Measurements from ENCODE around the gene PICALM. TPM values are rescaled to one million over a fixed set of nuclear protein-coding genes. Genes with fewer than 3 reads are reported as not detected.
"Not testable (repeated sequence)": the region's sequence is repeated elsewhere in the genome, so short reads cannot be mapped to it uniquely, and the experiment has no call there.

The PICALM gene, protein sequence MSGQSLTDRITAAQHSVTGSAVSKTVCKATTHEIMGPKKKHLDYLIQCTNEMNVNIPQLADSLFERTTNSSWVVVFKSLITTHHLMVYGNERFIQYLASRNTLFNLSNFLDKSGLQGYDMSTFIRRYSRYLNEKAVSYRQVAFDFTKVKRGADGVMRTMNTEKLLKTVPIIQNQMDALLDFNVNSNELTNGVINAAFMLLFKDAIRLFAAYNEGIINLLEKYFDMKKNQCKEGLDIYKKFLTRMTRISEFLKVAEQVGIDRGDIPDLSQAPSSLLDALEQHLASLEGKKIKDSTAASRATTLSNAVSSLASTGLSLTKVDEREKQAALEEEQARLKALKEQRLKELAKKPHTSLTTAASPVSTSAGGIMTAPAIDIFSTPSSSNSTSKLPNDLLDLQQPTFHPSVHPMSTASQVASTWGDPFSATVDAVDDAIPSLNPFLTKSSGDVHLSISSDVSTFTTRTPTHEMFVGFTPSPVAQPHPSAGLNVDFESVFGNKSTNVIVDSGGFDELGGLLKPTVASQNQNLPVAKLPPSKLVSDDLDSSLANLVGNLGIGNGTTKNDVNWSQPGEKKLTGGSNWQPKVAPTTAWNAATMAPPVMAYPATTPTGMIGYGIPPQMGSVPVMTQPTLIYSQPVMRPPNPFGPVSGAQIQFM
- polyA plus RNA-seq: 100 to 1,000 TPM in 2 of 3 donors, 10 to 100 TPM in 1; 36.9 to 167 (median 113) TPM

DNA sequence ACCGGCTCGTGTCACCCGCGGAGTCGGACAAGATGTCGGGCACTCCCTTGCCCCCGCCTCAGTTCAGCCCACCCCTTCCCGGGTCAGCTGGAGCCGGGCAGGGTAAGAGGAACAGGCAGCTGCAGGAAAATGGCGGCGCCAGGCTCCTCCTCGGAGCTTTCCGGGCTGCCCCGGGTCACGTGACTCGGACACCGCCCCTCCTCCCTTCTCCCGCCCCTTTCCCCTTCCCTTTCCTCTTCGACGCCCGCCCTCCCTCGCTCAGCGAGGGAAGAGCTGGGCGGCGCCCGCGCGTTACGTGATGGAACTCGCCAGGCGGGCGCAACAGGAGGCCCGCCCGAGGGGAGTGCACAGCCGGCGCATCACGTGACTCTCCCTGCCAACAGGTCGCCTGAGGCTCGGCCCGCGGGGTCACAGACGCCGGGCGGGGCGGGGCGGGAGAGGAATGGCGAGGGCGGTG lies at the start of gene PICALM:
TSS of gene PICALM (minus strand) at position 134 of the 457 bp plus-strand sequence. CDS start 304 bp downstream, outside the sequence.
- WGBS, 3 donors: 0% methylated on average over 17 to 47 of the region's 48 CpGs

DNA sequence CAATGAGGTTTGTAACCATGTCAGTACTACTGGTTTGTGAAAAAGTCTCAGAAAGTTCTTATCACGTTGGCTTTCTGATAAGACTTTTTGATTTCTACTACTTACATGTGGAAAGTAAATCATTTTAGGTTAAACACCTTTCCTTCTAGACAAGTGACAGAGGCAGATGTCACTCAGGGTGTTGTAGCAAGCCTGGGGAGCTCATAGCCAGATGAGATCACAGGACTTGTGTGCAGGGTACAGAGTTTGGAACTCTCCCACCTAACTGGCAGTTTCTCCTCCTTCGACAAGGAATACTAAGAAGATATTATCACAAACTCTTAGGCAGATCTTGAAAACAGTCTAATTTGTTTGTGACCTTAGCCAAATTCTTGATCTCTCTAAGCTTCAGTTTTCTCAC lies 49.4 kb upstream of the PICALM start:
- no peak overlapping the region for H3K27ac ChIP-seq (ENCODE audit: low read depth, low read length)
- 69 to 93% (median 89%) methylated on average over 2 of the region's 2 CpGs for WGBS, 3 donors

More for the DNA sequence above, at the start of gene PICALM:
- H3K27ac ChIP-seq (ENCODE audit: low read depth, low read length): peak within 1 kb of the TSS; percentile 89

DNA sequence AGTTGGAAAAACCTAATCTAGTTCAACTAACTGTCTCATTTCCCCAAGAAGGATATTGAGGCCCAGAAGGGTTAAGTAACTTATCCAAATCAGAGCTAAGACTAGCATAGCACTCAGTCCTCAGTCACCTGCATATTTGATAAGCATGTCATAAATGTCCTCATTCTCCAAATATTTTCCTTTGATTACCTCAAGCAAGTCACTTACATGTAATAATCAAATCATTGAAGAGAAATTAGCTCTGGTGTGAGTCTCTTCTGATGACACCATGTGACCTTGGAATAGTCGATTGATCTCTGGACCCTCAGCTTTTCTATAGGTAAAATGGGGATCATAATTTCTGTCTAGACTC lies 48.8 kb upstream of the PICALM start:
- 75 to 97% (median 91%) methylated on average over 1 of the region's 1 CpG for WGBS, 3 donors
- no peak overlapping the region for H3K27ac ChIP-seq (ENCODE audit: low read depth, low read length)

DNA sequence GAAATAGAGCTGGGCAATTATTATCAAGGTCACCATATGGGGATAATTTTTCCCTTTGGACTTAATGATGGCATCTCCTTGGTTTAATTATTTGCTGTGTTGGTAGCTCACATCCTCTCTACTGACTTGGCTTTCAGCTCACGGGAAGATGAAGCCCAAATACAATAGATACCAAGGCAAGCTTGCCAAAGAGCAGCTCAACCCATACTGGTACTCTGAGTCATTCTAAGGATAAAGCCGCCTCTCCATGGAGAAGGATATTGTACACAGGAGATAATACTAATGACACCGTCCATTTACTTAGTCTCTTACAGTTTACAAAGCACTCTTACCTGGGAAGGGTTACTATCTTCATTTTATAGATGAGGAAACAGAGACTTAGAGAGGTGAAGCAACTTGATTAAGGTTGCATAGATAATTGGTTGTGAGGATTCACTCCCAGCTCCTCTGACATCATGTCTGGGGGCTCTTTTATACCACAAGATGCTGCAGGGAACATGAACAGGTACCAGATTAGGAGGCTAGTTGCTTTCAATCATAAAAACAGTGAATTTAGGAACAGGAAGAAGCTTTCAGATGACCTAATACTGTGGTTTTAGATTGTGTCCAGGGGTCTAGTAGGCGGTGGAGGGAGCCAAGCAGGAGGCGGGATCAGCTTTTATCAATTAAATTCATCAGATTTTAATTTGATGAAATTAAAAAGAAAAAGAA lies 48.3 kb upstream of the PICALM start:
- 63 to 90% (median 70%) methylated on average over 5 of the region's 5 CpGs for WGBS, 3 donors
- no peak overlapping the region for H3K27ac ChIP-seq (ENCODE audit: low read depth, low read length)

DNA sequence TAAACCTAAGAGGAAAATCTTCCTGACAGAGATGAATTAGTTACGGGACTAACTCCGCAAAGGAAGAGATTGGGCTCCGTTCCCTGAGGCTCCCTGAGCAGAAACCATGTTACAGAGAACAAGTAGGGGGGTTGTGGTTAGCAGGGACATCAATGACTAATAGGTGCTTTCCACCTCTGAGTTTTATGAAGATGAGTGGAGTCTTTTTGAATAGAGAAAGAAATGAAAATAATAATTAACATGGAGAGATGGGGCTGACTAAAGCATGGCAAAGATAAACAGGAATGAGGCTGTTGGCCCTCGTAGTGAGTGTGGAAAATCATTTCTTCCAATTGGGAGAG lies 47.5 kb upstream of the PICALM start:
- 64 to 72% (median 65%) methylated on average over 4 of the region's 4 CpGs for WGBS, 3 donors
- no peak overlapping the region for H3K27ac ChIP-seq (ENCODE audit: low read depth, low read length)

DNA sequence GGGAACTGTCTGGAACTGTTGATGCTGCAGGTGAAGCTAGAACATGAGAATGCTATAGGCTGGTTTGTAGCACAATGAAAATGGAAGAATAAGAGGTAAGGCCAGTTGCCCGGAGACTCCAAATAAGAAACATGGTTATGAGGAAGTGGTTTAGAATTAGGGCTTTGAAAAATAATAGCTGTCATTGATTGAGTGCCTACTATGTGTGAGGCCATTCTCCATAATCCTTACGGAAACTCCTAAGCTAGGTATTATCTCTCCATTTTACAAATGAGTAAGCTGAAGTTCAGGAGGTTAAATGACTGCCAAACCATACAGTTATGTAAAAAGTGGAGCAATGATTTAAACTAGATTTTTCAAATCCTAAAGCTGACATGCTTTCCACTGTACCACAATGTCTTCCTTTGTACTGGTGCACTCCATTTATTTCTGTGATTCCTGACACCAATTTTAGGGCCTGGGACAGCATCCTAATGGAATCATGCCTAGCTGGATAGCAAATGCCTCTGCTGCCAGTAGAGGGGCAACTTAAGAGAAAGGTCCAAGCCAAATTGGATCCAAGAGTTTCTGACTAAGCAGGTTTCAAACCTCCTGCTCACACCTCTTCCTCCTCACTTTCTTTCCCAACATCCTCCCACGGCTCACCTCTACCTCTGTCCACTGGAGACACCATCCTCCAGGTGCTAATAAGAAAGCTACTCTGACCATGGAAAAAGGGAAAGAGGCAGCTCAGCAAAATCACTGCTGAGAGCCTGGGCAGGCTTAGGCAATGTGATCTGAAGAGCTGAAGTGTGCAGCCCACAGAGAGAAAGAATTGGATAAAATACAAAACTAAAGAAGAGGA lies 46.9 kb upstream of the PICALM start:
- H3K27ac ChIP-seq (ENCODE audit: low read depth, low read length): no peak overlapping the region
- 76 to 86% (median 82%) methylated on average over 3 of the region's 3 CpGs for WGBS, 3 donors

DNA sequence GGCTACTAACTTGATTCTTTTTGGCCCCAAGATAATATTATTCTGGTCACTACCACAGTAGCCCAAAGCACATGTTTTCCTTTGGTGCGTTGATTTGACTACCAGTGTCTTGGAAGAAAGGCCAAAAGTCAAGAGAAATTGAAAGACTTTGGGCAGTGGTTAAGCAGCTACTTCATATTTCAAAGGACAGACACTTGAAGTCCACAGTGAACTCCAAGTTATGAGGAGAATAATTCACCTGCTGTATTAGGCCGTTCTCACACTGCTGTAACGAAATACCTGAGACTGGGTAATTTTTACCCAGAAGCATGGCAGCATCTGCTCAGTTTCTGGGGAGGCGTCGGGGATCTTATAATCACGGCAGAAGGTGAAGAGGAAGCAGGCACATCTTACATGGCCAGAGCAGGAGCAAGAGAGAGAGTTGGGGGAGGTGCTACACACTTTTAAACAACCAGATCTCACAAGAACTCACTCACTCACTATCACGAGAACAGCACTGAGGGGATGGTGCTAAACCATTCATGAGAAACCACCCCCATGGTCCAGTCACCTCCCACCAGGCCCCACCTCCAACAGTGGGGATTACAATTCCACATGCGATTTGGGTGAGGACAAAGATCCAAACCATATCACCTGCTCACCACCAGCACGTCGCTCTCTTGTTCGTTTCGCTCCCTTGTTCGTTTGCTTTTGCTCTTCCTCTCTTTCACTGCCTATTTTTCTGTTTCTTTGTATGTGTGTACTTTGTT lies 40.2 kb upstream of the PICALM start:
- H3K27ac ChIP-seq (ENCODE audit: low read depth, low read length): no peak overlapping the region
- WGBS, 3 donors: 85 to 91% (median 91%) methylated on average over 13 of the region's 13 CpGs

DNA sequence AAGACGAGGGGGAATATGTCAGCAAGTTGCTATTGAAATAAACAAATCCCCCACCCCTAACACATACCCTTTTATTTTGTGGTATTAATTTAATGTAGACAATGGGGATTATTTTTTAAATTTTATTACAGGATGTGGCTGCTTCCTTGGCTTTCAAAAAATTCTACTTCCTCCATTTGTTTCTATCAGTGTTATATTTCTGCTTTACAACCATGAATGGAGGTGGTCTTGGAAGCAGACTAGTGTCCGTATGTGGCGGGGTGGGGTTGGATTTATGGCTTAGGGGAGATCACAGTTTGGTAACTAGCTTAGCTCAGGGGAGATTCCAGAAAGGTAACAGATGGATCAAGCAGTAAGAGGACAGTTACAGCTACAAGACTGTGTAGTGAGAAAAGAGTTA lies 39.3 kb upstream of the PICALM start:
- 34 to 60% (median 47%) methylated on average over 3 of the region's 3 CpGs for WGBS, 3 donors
- no peak overlapping the region for H3K27ac ChIP-seq (ENCODE audit: low read depth, low read length)

DNA sequence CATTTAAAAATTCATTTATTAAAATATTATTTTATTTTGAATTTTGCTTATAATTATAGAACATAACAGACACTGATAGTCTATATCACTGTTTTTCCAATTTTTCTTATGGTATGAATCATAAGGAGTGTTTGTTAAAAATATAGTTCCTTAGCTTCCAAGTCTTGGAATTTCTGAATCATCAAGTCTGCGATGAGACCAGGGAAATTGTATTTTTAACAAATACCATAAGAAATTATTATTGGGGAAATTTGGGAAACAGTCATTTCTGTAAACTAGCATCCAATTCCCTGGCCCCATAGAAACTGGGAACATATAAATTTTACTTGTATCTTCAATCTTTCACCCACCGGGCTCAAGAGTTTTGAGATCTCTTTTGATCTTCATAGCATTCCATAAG lies 38.0 kb upstream of the PICALM start:
- H3K27ac ChIP-seq (ENCODE audit: low read depth, low read length): no peak overlapping the region
- WGBS, 3 donors: 84 to 95% (median 88%) methylated on average over 2 of the region's 2 CpGs

DNA sequence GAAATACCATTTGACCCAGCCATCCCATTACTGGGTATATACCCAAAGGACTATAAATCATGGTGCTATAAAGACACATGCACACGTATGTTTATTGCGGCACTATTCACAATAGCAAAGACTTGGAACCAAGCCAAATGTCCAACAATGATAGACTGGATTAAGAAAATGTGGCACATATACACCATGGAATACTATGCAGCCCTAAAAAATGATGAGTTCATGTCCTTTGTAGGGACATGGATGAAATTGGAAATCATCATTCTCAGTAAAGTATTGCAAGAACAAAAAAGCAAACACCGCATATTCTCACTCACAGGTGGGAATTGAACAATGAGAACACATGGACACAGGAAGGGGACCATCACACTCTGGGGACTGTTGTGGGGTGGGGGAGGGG lies 37.1 kb upstream of the PICALM start:
- 88 to 97% (median 90%) methylated on average over 3 of the region's 3 CpGs for WGBS, 3 donors
- not testable (repeated sequence) for H3K27ac ChIP-seq (ENCODE audit: low read depth, low read length)

DNA sequence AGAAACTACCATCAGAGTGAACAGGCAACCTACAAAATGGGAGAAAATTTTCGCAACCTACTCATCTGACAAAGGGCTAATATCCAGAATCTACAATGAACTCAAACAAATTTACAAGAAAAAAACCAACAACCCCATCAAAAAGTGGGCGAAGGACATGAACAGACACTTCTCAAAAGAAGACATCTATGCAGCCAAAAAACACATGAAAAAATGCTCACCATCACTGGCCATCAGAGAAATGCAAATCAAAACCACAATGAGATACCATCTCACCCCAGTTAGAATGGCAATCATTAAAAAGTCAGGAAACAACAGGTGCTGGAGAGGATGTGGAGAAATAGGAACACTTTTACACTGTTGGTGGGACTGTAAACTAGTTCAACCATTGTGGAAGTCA lies 36.7 kb upstream of the PICALM start:
- WGBS, 3 donors: no CpG with 5 or more reads among the region's 2 CpGs
- not testable (repeated sequence) for H3K27ac ChIP-seq (ENCODE audit: low read depth, low read length)

DNA sequence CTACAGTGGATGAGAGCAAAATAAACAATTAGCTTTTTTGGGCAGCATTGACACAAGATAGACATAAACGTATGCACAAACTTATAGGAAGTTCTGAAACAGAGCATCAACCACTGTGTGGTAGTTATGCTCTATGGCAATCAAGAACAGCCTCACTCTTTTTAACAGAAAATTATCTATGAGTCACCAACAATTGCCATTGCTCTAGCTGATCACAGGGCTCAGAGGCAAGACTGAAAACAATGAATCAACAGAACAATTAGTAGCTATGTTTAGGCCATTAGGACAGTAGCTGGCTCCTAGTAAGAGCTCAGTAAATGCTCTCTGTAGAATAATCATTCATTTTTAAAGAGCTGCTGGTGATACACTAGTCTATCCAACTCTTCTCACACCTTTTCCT lies 34.9 kb upstream of the PICALM start:
- no peak overlapping the region for H3K27ac ChIP-seq (ENCODE audit: low read depth, low read length)
- 70 to 88% (median 85%) methylated on average over 1 of the region's 1 CpG for WGBS, 3 donors

DNA sequence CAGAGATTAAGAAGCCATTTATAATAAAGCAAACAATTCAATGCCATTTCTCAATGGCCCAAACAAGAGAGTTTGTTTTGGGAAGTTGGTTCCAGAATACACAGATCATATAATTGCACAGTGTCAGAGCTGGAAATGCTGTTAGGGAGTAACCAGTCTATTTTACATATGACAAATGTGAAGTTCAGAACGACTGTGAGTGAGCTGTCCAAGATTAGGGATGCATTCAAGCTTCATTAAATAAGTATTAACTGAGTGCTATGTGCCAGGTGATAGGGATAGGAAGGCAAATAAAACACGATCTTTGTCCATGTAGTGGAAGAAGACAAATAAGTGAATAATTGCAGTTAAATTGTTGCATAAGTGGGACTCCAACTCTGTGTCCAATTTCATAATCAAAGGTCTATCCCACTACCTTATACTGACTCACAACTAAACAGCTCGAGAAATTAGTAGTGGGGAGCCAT lies 33.1 kb upstream of the PICALM start:
- no peak overlapping the region for H3K27ac ChIP-seq (ENCODE audit: low read depth, low read length)
- WGBS, 3 donors: 48 to 69% (median 62%) methylated on average over 3 of the region's 3 CpGs

DNA sequence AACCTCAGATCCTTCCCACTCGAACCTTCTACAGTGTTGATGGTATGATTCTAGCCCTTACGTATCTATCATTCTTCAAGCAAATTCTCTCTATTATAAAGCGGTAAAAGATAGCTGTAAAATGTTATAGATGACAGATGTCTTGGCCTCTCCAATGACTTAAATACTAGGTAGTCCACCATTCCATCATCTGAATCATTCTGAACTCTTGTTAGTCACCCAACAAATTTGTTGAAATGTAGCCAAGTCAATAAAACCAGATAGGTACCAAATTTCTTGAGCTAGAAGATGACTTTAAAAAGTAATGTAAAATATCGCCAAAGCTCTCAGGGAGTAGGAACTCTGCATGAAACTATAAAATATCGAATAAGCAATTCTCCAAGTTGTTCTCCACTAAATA lies 32.6 kb upstream of the PICALM start:
- no peak overlapping the region for H3K27ac ChIP-seq (ENCODE audit: low read depth, low read length)
- WGBS, 3 donors: 89 to 94% (median 90%) methylated on average over 5 of the region's 5 CpGs

DNA sequence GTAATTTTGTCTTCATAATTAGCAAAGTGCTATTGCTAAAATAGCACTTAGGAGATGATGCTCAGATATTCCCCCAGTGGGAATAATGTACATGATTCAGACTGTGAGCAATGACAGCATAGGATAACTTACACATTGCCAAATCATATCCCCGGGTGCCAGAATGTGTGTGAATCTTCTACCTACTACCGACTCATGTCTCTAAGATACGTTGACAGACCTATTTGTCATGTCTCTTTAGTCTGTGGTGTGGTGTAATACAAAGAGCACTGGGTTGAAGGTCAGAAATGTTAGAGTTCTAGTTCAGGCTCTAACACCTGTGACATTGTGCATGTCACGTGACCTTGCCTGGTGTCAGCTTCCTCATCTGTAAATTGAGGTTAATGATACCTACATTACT lies 31.0 kb upstream of the PICALM start:
- 56 to 82% (median 80%) methylated on average over 4 of the region's 4 CpGs for WGBS, 3 donors
- H3K27ac ChIP-seq (ENCODE audit: low read depth, low read length): no peak overlapping the region

DNA sequence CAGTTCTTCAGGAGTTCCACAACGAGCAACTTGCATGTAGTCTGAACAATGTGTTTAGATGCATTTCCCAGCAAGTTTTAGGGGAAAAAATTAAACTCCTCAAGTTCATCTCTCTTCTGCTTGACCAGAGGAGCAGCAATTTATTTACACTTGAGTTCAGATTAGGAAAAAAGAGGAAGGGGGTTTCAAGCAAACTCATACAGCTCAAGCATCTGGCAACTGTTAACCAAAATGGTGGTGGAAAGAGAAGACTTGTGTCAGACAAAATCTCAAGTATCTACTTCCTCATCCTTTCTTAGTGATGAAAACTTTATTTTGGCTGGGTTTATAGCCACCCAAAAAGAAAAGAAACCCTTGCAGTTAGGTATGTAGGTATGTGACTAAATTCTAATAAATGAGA lies 29.1 kb upstream of the PICALM start:
- H3K27ac ChIP-seq (ENCODE audit: low read depth, low read length): no peak overlapping the region
- WGBS, 3 donors: 83 to 92% (median 88%) methylated on average over 1 of the region's 1 CpG

DNA sequence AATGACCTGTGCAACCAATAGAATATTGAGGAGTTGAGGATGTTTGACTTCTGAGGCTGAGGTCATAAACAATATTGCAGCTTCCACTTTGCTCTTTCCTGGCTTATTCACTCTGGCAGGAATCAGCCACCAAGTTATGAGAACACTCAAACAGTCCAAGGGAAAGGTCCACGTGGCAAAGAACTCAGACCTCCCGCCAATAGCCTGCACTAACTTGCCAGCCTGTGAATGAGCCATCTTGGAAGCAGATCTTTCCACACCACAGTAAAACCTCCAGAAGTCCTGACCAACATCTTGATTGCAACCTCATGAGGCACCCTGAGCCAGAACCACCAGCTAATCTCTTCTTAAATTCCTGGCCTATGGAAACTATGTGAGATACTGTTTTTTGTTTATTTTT lies 22.7 kb upstream of the PICALM start:
- WGBS, 3 donors: 52 to 87% (median 82%) methylated on average over 2 of the region's 2 CpGs

DNA sequence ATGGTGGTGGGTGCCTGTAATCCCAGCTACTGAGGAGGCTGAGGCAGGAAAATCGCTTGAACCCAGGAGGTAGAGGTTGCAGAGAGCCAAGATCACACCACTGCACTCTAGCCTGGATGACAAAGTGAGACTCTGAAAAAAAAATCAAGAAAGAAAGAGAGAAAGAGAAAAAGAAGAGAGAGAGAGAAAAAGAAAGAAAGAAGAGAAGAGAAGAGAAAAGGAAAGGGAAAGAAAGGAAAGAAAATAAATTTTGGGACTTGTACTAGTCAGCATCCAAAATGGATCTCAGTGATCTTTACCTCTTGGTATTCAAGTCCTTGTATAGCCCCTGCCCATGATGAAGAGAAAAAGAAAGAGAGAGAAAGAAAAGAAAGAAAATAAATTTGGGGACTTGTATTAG lies 22.2 kb upstream of the PICALM start:
- no peak overlapping the region for H3K27ac ChIP-seq (ENCODE audit: low read depth, low read length)
- 83 to 97% (median 96%) methylated on average over 1 of the region's 1 CpG for WGBS, 3 donors

More for the DNA sequence above, 22.7 kb upstream of the PICALM start:
- no peak overlapping the region for H3K27ac ChIP-seq (ENCODE audit: low read depth, low read length)
